IMR-90 (cell line): ENCODE results near the gene C15orf61. TPM values are rescaled to one million over a fixed set of nuclear protein-coding genes. Genes with fewer than 3 reads are reported as not detected.

Experiments
- ATAC-seq: fragments of 200-7000 bp; cut with Tn5 transposase; 2 replicates; pipeline ENCODE4 v1.9.1; 2020; ENCODE audit warnings: low read depth, mild to moderate bottlenecking, moderate library complexity
- BruUV-seq: library from RNA; stranded (reverse); fragments of 400-500 nt; replicated peaks from 2 replicates; lab custom pipeline; 2021; lab: Mats Ljungman, UMichigan
- CTCF ChIA-PET: fragments of 300-600 bp; formaldehyde crosslinking; extraction: SDS; loops from one replicate; lab custom pipeline; 2021; ENCODE audit warnings: antibody characterized with exemption; lab: Yijun Ruan, JAX
- POLR2A ChIA-PET: fragments of 300-600 bp; sonication (Branson Sonifier 250); formaldehyde crosslinking; loops from one replicate; lab custom pipeline; 2022; ENCODE audit warnings: antibody characterized with exemption; ENCODE audit not compliant: unreplicated experiment; lab: Charles Lee
- DNase-seq: peaks from one replicate; pipeline ENCODE4 v3.0.0; 2013
- H2AFZ ChIP-seq: replicated peaks from 2 replicates; pipeline ENCODE3; 2013; ENCODE audit warnings: low read length, mild to moderate bottlenecking; ENCODE audit not compliant: poor library complexity
- H2AK5ac ChIP-seq: 2 replicates; pipeline ENCODE4 v1.6.1; 2013; ENCODE audit warnings: low read depth, low read length, inconsistent platforms
- H2AK9ac ChIP-seq: replicated peaks from 2 replicates; pipeline ENCODE3; 2013; ENCODE audit warnings: mild to moderate bottlenecking, low read depth, low read length, moderate library complexity; ENCODE audit not compliant: poor library complexity
- H2BK120ac ChIP-seq: 2 replicates; pipeline ENCODE4 v1.6.1; 2013; ENCODE audit warnings: low read depth, low read length, inconsistent platforms
- H2BK15ac ChIP-seq: 3 replicates; pipeline ENCODE4 v1.6.1; 2013; ENCODE audit warnings: low read depth, low read length, inconsistent platforms
- H2BK20ac ChIP-seq: 2 replicates; pipeline ENCODE4 v1.6.1; 2013; ENCODE audit warnings: low read depth, mild to moderate bottlenecking, inconsistent platforms, low read length, moderate library complexity
- H2BK5ac ChIP-seq: 2 replicates; pipeline ENCODE4 v1.6.1; 2013; ENCODE audit warnings: mild to moderate bottlenecking, low read depth, low read length, inconsistent platforms; ENCODE audit not compliant: poor library complexity, severe bottlenecking
- H3K14ac ChIP-seq: replicated peaks from 2 replicates; pipeline ENCODE4 v1.6.1; 2013; ENCODE audit warnings: low read depth, low read length, inconsistent platforms
- H3K18ac ChIP-seq: 2 replicates; pipeline ENCODE4 v1.6.1; 2013; ENCODE audit warnings: low read depth, low read length, control low read depth
- H3K23ac ChIP-seq: 2 replicates; pipeline ENCODE4 v1.6.1; 2013; ENCODE audit warnings: low read depth, low read length, inconsistent platforms
- H3K27ac ChIP-seq: 2 replicates; pipeline ENCODE4 v1.5.1; 2013; ENCODE audit warnings: mild to moderate bottlenecking, control low read depth, low read length; ENCODE audit not compliant: insufficient read depth
- H3K27me3 ChIP-seq: 2 replicates; pipeline ENCODE4 v1.6.1; 2013; ENCODE audit warnings: low read length; ENCODE audit not compliant: control insufficient read depth, insufficient read depth
- H3K36me3 ChIP-seq: 2 replicates; pipeline ENCODE4 v1.6.1; 2013; ENCODE audit warnings: low read length, mixed read lengths; ENCODE audit not compliant: control insufficient read depth, insufficient read depth
- H3K4ac ChIP-seq: 2 replicates; pipeline ENCODE4 v1.6.1; 2013; ENCODE audit warnings: low read depth, low read length, inconsistent platforms
- H3K4me1 ChIP-seq: 2 replicates; pipeline ENCODE4 v1.6.1; 2013; ENCODE audit warnings: low read length, mixed read lengths; ENCODE audit not compliant: control insufficient read depth, insufficient read depth
- H3K4me2 ChIP-seq: 2 replicates; pipeline ENCODE4 v1.6.1; 2013; ENCODE audit warnings: low read depth, mild to moderate bottlenecking, control low read depth, low read length, moderate library complexity
- H3K4me3 ChIP-seq: 2 replicates; pipeline ENCODE4 v1.5.1; 2013; ENCODE audit warnings: low read depth, mild to moderate bottlenecking, control low read depth, low read length, moderate library complexity; ENCODE audit not compliant: insufficient read depth
- H3K56ac ChIP-seq: 2 replicates; pipeline ENCODE4 v1.6.1; 2013; ENCODE audit warnings: low read length, inconsistent platforms; ENCODE audit not compliant: insufficient read depth; ENCODE audit errors: extremely low read depth
- H3K79me1 ChIP-seq, 2 experiments: 2 replicates each; pipeline ENCODE4 v1.6.1; 2013; ENCODE audit warnings: low read length in 2 of 2, inconsistent platforms in 1 of 2, low read depth in 1 of 2
- H3K9ac ChIP-seq: 2 replicates; pipeline ENCODE4 v1.6.1; 2013; ENCODE audit warnings: low read depth, low read length, control low read depth
- H3K9me1 ChIP-seq: 2 replicates; pipeline ENCODE4 v1.6.1; 2013; ENCODE audit warnings: low read length, inconsistent platforms; ENCODE audit not compliant: insufficient read depth
- H3K9me3 ChIP-seq: 2 replicates; pipeline ENCODE4 v1.6.1; 2013; ENCODE audit warnings: low read length; ENCODE audit not compliant: control insufficient read depth, insufficient read depth
- H4K20me1 ChIP-seq: 2 replicates; pipeline ENCODE4 v1.6.1; 2013; ENCODE audit warnings: low read length, inconsistent platforms; ENCODE audit not compliant: insufficient read depth
- H4K5ac ChIP-seq: 2 replicates; pipeline ENCODE4 v1.6.1; 2013; ENCODE audit warnings: mild to moderate bottlenecking, low read depth, low read length, control low read depth
- H4K8ac ChIP-seq, 2 experiments: 2 replicates each; pipeline ENCODE4 v1.6.1; 2013; ENCODE audit warnings: low read depth in 2 of 2, low read length in 2 of 2, control low read depth in 1 of 2, inconsistent platforms in 1 of 2
- H4K91ac ChIP-seq: 2 replicates; pipeline ENCODE4 v1.6.1; 2013; ENCODE audit warnings: low read depth, low read length, inconsistent platforms; ENCODE audit not compliant: insufficient read depth
- CEBPB ChIP-seq: IDR thresholded peaks from 2 replicates; pipeline ENCODE4 v1.6.1; 2012; ENCODE audit warnings: low read depth, low read length, improper control_type of control experiment
- RFX5 ChIP-seq: IDR thresholded peaks from 2 replicates; pipeline ENCODE4 v1.8.0; 2012; ENCODE audit warnings: low read depth, mild to moderate bottlenecking, low read length, moderate library complexity
- WGBS, 2 experiments: methylation state at CpG; one replicate each; pipeline versions ENCODE4 v1.1.5 to v1.1.7; 2013; ENCODE audit warnings: missing lambda C conversion rate in 2 of 2; ENCODE audit not compliant: insufficient read length in 1 of 2; ENCODE audit errors: extremely low coverage in 2 of 2; 5-methylcytosine and 5-hydroxymethylcytosine counted together
- dilution Hi-C: fragments of 300-500 bp; cut with HindIII; formaldehyde crosslinking; loops from one replicate; pipeline ENCODE4 v1.14.3; 2018; ENCODE audit warnings: low sequenced_read_pairs; ENCODE audit not compliant: unreplicated experiment
- in situ Hi-C: fragments of 300-500 bp; cut with MboI; formaldehyde crosslinking; loops from 3 replicates; pipeline ENCODE4 v1.14.3; 2019; ENCODE audit warnings: low sequenced_read_pairs, inconsistent platforms, mixed read lengths
- intact Hi-C: fragments of 100-400 bp; cut with micrococcal nuclease; formaldehyde crosslinking; loops from 2 replicates; pipeline ENCODE4 v1.10.0; 2022
- polyA plus RNA-seq, 3 experiments: library from polyadenylated mRNA; depleted of rRNA; stranded (reverse); fragments of >200 nt; gene quantifications; 2 replicates each; pipeline ENCODE4 v1.2.3, GENCODE V29; 2012; ENCODE audit warnings: low replicate concordance in 1 of 3
- total RNA-seq: library from RNA; depleted of rRNA; stranded (reverse); fragments of >200 nt; gene quantifications from 2 replicates; pipeline ENCODE4 v1.2.3, GENCODE V29; 2012
- TF ChIP-seq, protein P1 (sequence below): fragments of 150-350 bp; IDR thresholded peaks from 2 replicates; pipeline ENCODE4 v1.6.1; 2017; ENCODE audit warnings: mild to moderate bottlenecking, antibody characterized with exemption, low read length, low read depth

C15orf61 gene
- total and polyA plus RNA-seq, 2 of the 4 experiments (the other 2 are of a cell fraction) = 1.4 to 2.5 TPM

DNA sequence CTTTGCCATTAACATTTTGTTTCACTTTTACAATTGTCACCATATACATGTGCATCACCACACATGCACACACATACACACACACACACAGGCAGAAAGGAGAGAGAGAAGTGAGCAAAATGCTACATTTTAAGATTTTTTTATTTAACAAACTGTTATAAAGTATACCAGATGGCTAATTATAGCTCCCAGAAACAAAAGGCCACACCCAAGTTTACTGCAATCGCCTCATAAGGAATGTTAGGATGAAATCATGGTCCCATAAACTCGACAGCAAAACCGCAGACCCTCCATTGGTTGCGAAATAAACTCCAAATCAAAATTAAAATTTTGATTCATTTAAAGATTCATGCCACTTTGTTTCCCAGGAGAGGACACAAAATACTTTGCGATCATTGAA, 16.1 kb upstream of the C15orf61 start:
- no peak overlapping the region for H2BK5ac ChIP-seq
- H3K4me1 ChIP-seq = peaks cover 4% of the 10 kb centered on the region
- H3K14ac ChIP-seq = no peak overlapping the region
- H4K5ac ChIP-seq = no peak overlapping the region
- H2BK120ac ChIP-seq = no peak overlapping the region
- 100% methylated on average over 2 of the region's 5 CpGs; no CpG with 5 or more reads in 1 of the 2 experiments for WGBS, 2 experiments
- no peaks in the 10 kb centered on the region for H3K36me3 ChIP-seq
- dilution Hi-C loops (no loop called here), in situ Hi-C loops (no loop called here), intact Hi-C loops (no loop called here)
- H3K9ac ChIP-seq = no peak overlapping the region
- H2AFZ ChIP-seq = no peak overlapping the region
- H3K27me3 ChIP-seq = no peaks in the 10 kb centered on the region
- ATAC-seq (no peak), DNase-seq (no peak)
- H3K9me3 ChIP-seq = no peaks in the 10 kb centered on the region
- no peak overlapping the region for H3K4me2 ChIP-seq
- H3K79me1 ChIP-seq = no peaks in the 10 kb centered on the region
- H3K9me1 ChIP-seq = no peaks in the 10 kb centered on the region; the same call in 1 of the 2 replicates
- no peak overlapping the region for H2BK20ac ChIP-seq
- H3K56ac ChIP-seq = no peak overlapping the region
- ChIA-PET POLR2A (no interaction called here), CTCF (no interaction called here)
- no peak overlapping the region for H3K18ac ChIP-seq
- no peak overlapping the region for H3K4me3 ChIP-seq
- no peaks in the 10 kb centered on the region for H4K20me1 ChIP-seq
- no peak overlapping the region for H3K27ac ChIP-seq
- no peak overlapping the region for H3K23ac ChIP-seq
- TF ChIP-seq, protein P1, sequence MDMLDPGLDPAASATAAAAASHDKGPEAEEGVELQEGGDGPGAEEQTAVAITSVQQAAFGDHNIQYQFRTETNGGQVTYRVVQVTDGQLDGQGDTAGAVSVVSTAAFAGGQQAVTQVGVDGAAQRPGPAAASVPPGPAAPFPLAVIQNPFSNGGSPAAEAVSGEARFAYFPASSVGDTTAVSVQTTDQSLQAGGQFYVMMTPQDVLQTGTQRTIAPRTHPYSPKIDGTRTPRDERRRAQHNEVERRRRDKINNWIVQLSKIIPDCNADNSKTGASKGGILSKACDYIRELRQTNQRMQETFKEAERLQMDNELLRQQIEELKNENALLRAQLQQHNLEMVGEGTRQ = no peak
- TF ChIP-seq RFX5 (no peak), CEBPB (peak; percentile 65)
- H2AK5ac ChIP-seq = no peak overlapping the region
- H2BK15ac ChIP-seq = no peak overlapping the region
- H2AK9ac ChIP-seq = no peak overlapping the region
- H4K91ac ChIP-seq = no peak overlapping the region
- no TSS peak for BruUV-seq
- no peak overlapping the region for H4K8ac ChIP-seq
- H3K4ac ChIP-seq = no peak overlapping the region
